Inflammatory macrophage (primary cell): ENCODE data around the gene CLUH.

Experiments used
- DNase-seq, 2 donors: peaks; one replicate each; pipeline ENCODE4 v3.0.0-alpha.2; 2020 to 2022

CLUH gene

GRCh38 chr17:2718150-2718938 is 6.8 kb upstream of the CLUH start:
- DNase-seq: no peak

GRCh38 chr17:2716649-2717048 is 5.1 kb upstream of the CLUH start:
- no peak for DNase-seq

GRCh38 chr17:2713881-2714280 is 2.3 kb upstream of the CLUH start:
- DNase-seq: no peak

GRCh38 chr17:2712300-2713043 is 908 bp upstream of the CLUH start:
- peak in 1 of 2 donors; percentile 22 for DNase-seq

GRCh38 chr17:2710803-2711607 is 559 bp downstream of the CLUH start:
- peak; percentile 12 to 35 for DNase-seq

GRCh38 chr17:2710071-2710802 is 1.3 kb downstream of the CLUH start:
- peak in 1 of 2 donors; percentile 43 for DNase-seq

- DNase-seq: no peak
Measured at GRCh38 chr17:2709183-2709661, 2.3 kb downstream of the CLUH start.

- no peak for DNase-seq
Measured at GRCh38 chr17:2708585-2709182, 2.9 kb downstream of the CLUH start.

GRCh38 chr17:2707721-2708584 is 3.6 kb downstream of the CLUH start:
- DNase-seq: no peak

- no peak for DNase-seq
Measured at GRCh38 chr17:2706911-2707510, 4.6 kb downstream of the CLUH start.

GRCh38 chr17:2705888-2706795 is 5.4 kb downstream of the CLUH start:
- no peak for DNase-seq

GRCh38 chr17:2705263-2705662 is 6.3 kb downstream of the CLUH start:
- DNase-seq: peak in 1 of 2 donors; percentile 23

- no peak for DNase-seq
Measured at GRCh38 chr17:2704890-2705248, 6.7 kb downstream of the CLUH start.

GRCh38 chr17:2704031-2704889 is 7.3 kb downstream of the CLUH start:
- no peak for DNase-seq

- DNase-seq: no peak
Measured at GRCh38 chr17:2703606-2704005, 8.0 kb downstream of the CLUH start.

- no peak for DNase-seq
Measured at GRCh38 chr17:2703181-2703580, 8.4 kb downstream of the CLUH start.

GRCh38 chr17:2701996-2702741 is 9.4 kb downstream of the CLUH start:
- no peak for DNase-seq
